Pancreas (tissue), 10 donors: ENCODE measurements around the gene EP400. TPM values are rescaled to one million over a fixed set of nuclear protein-coding genes. Genes with fewer than 3 reads are reported as not detected.

Experiments used
- ATAC-seq, 4 donors: fragments of 200-7000 bp; cut with Tn5 transposase; one replicate each; pipeline versions ENCODE4 v1.8.0 to v1.9.1; 2020; ENCODE audit warnings: mild to moderate bottlenecking in 4 of 4, moderate library complexity in 4 of 4
- DNase-seq, 6 donors: peaks; one replicate each; pipeline ENCODE4 v3.0.0-alpha.2; 2020
- FAIRE-seq: peaks from 2 replicates; lab custom pipeline; 2012; peaks lifted over from hg19 to GRCh38; lab: Jason Lieb, UNC
- H3K27ac ChIP-seq, 4 donors: fragments of 200-600 bp; sonication (generic); 1 replicate in 3 of 4; 2 replicates in 1 of 4; pipeline versions ENCODE4 v1.5.0 to v1.8.0; 2020
- H3K27me3 ChIP-seq, 4 donors: fragments of 200-600 bp; one replicate each; pipeline ENCODE4 v1.8.0; 2021
- H3K36me3 ChIP-seq, 3 donors: fragments of 200-600 bp; sonication (generic) in 1 of 3; one replicate each; pipeline versions ENCODE4 v1.5.0 to v1.8.0; 2020 to 2021
- H3K4me1 ChIP-seq, 3 donors: fragments of 200-600 bp; one replicate each; pipeline ENCODE4 v1.8.0; 2021
- H3K4me3 ChIP-seq, 4 donors: fragments of 200-600 bp; sonication (generic) in 2 of 4; one replicate each; pipeline versions ENCODE4 v1.5.0 to v1.8.0; 2020 to 2021
- H3K9me3 ChIP-seq, 4 donors: fragments of 200-600 bp; one replicate each; pipeline ENCODE4 v1.8.0; 2021
- WGBS, 2 donors: extraction: QIAGEN DNeasy Blood & Tissue Kit; methylation state at CpG; one replicate each; pipeline ENCODE4 v1.1.7; 2013; 5-methylcytosine and 5-hydroxymethylcytosine counted together
- intact Hi-C, 3 donors: fragments of 100-400 bp; cut with DNase I; formaldehyde crosslinking; loops; one replicate each; pipeline versions ENCODE4 v1.11.1 to v1.14.2; 2022
- polyA plus RNA-seq, 2 donors: library from polyadenylated mRNA; stranded (reverse); fragments of 200-250 nt; gene quantifications; one replicate each; pipeline ENCODE4 v1.2.3, GENCODE V29; 2013
- total RNA-seq, 6 donors: library from RNA; stranded (reverse); fragmentation: NEBNext Ultra II Directional in 4 of 6; extraction: Animal tissue kit (Norgen Biotek cat#: 25700) in 4 of 6; gene quantifications; one replicate each; pipeline versions ENCODE4 v1.2.1 to v1.2.4, GENCODE V29; 2021 to 2023
- TF ChIP-seq, protein P1 (sequence below), 4 donors: fragments of 200-600 bp; sonication (generic) in 3 of 4; IDR thresholded peaks; one replicate each; pipeline versions ENCODE4 v1.5.0 to v1.8.0; 2021; ENCODE audit warnings: antibody characterized with exemption in 4 of 4
- donor health status: healthy with polysubstance abuse.
- donor health status: DM: no; HTN: no; CAD: no; lungs with moderate emphysema.
- donor health status: DM: no; HTN: no; CAD: no.
- donor health status: control.
- donor health status: control.
- donor health status: Bipolar disorder and iron deficiency.
- donor health status: DM: yes; HTN: yes; CAD: no.
- donor health status: DM: no; HTN: no; CAD: no.
- donor health status: DM: no; HTN: no; CAD: no.
- donor health status: DM: yes; HTN: yes; CAD: no.

EP400 gene
- total and polyA plus RNA-seq, 8 donors = 15.9 to 24.3 (median 16.7) TPM

DNA sequence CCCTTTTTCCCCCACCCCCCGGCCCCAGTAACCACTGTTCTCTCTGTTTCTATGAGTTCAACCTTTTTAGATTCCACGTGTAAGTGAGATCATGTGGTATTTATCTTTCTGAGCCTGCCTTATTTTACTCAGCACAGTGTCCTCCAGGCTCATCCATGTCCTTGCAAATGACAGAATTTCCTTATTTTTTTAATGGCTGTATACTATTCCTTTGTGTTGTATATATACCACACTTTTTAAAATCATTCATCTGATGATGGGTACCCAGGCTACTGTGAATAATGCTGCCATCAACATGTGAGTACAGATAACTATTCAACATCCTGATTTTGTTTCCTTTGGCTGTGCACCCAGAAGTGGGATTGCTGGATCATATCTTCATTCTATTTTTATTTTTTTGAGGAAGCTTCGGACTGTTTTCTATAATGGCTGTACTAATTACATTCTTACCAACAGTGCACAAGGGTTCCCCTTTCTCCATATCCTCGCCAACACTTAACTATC, 139.7 kb downstream of the EP400 start:
- Histone ChIP-seq H3K36me3 (no peaks in the 10 kb centered on the region), H3K27ac (no peak overlapping the region), H3K27me3 (no peaks in the 10 kb centered on the region), H3K4me3 (no peak overlapping the region), H3K9me3 (no peaks in the 10 kb centered on the region), H3K4me1 (no peaks in the 10 kb centered on the region)
- FAIRE-seq (no peak), ATAC-seq (no peak), DNase-seq (no peak)
- 89 to 93% methylated on average over 4 of the region's 4 CpGs for WGBS, 2 donors
- intact Hi-C loops = no loop called here
- TF ChIP-seq, protein P1, sequence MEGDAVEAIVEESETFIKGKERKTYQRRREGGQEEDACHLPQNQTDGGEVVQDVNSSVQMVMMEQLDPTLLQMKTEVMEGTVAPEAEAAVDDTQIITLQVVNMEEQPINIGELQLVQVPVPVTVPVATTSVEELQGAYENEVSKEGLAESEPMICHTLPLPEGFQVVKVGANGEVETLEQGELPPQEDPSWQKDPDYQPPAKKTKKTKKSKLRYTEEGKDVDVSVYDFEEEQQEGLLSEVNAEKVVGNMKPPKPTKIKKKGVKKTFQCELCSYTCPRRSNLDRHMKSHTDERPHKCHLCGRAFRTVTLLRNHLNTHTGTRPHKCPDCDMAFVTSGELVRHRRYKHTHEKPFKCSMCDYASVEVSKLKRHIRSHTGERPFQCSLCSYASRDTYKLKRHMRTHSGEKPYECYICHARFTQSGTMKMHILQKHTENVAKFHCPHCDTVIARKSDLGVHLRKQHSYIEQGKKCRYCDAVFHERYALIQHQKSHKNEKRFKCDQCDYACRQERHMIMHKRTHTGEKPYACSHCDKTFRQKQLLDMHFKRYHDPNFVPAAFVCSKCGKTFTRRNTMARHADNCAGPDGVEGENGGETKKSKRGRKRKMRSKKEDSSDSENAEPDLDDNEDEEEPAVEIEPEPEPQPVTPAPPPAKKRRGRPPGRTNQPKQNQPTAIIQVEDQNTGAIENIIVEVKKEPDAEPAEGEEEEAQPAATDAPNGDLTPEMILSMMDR (IDR thresholded peaks at IDR 0.05) = no peak

DNA sequence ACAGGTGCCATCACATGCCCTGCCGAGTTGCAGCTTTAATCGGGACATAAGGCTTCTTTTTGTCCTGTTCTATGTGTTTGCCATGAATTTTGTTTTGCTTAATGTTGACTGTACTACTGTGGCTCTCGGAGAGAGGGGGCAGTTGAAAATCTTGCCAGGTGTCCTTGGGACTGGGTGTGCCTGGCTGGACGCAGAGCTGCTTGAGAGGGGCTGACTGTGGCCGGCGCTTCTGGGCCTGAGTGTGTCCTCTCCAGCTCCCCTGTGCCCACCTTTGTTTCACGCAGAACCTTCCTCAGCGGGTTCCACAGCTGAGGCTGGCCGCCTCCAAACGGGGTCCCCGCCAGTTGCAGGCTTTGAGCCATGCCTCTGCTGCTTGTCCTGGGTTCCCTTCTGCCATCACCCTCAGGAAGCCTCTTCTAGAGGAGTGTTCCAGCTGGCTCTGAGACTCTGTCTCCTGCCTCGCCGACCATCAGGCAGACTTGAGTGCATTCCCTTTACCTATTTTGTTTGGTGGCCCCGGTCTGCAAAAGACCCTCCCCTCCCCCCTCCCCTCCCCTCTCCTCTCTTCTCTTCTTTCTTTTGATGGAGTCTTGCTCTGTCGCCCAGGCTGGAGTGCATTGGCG, 144.6 kb downstream of the EP400 start:
- Histone ChIP-seq H3K4me1 (no peaks in the 10 kb centered on the region), H3K36me3 (no peaks in the 10 kb centered on the region), H3K27me3 (no peaks in the 10 kb centered on the region), H3K4me3 (no peak overlapping the region), H3K9me3 (no peaks in the 10 kb centered on the region), H3K27ac (no peak overlapping the region)
- no peak for ATAC-seq
- FAIRE-seq = no peak
- intact Hi-C loops = no loop called here
- TF ChIP-seq, protein P1 (IDR thresholded peaks at IDR 0.05) = no peak
- DNase-seq = no peak
- WGBS, 2 donors = 96% methylated on average over 14 to 16 of the region's 16 CpGs

DNA sequence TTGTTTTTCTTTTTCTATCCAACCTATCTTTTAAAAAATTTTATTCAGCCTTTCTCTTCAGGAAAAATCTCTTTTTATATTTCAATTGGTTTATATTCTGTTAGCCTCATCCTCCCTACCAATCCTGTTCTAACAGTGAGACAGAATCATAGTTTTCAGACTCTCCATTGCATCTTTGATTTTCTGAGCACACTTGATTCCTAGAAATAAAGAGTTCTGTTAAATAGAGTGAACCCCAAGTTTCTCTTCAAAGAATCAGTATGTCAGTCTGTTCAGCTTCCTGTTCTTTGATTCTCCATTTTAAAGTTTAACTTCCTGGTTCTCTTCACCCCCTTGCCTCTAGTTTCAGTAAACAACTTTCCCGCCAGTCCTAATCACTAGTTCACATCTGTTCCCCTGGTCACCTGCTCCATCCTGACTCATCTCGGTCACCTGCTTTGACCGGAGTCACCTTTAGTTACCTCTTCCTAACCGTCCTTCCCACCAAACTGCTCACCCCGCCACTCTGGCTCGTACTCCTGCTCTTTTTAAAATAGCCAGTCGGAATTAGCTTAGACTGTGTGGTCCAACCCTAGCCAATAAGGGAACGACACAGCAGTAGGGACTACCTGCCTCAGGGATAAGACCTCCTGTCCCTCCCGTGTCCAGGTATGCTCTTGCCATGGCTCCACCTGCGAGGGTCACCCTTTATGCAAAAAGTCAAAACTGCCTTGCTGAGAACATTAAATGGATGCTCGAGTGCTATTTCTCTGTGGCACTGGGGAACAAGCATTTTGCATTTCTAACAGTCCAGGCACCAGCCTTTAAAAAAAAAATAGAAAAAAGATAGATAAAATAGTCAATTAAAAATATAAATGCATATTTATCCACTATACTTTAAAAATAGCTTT, 146.0 kb downstream of the EP400 start:
- Histone ChIP-seq H3K9me3 (no peaks in the 10 kb centered on the region), H3K27ac (no peak overlapping the region), H3K4me3 (no peak overlapping the region), H3K36me3 (no peaks in the 10 kb centered on the region), H3K4me1 (no peaks in the 10 kb centered on the region), H3K27me3 (no peaks in the 10 kb centered on the region)
- no peak for FAIRE-seq
- TF ChIP-seq, protein P1 (IDR thresholded peaks at IDR 0.05) = no peak
- intact Hi-C loops = no loop called here
- no peak for DNase-seq
- no peak for ATAC-seq
- WGBS, 2 donors = 92 to 96% methylated on average over 11 of the region's 11 CpGs

DNA sequence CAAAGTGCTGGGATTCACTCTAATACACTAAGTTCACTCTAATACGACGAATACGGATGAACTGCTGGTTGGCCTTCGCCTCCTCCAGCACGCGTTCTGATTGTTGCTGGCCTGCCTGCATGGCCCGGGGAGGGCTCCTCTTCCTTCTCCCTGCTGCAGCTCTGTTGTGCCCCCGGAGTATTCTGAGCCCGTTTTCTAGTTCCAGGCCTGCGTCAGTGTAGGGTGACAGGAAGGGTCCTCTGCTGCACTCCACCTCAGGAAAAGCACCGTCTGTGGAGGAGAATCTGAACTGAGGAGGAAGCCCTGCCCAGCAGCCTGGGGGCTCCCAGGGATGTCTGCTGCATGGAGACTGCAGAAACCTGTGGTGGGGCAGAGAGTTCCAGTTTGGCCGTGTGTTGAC, 150.0 kb downstream of the EP400 start:
- no peak for DNase-seq
- no peak overlapping the region for H3K27ac ChIP-seq
- no peaks in the 10 kb centered on the region for H3K27me3 ChIP-seq
- H3K4me3 ChIP-seq = no peak overlapping the region
- ATAC-seq = no peak
- no peaks in the 10 kb centered on the region for H3K9me3 ChIP-seq
- intact Hi-C loops = no loop called here
- H3K36me3 ChIP-seq = no peaks in the 10 kb centered on the region
- 91 to 95% methylated on average over 12 of the region's 12 CpGs for WGBS, 2 donors
- TF ChIP-seq, protein P1 (IDR thresholded peaks at IDR 0.05) = no peak
- H3K4me1 ChIP-seq = no peaks in the 10 kb centered on the region
- FAIRE-seq = no peak
